GM10248 (cell line): Measurements from ENCODE around the gene PTOV1.

ENCODE experiments used
- CTCF ChIA-PET: fragments of 300-600 bp; sonication (Branson Sonifier 250); formaldehyde crosslinking; extraction: SDS; loops from one replicate; lab custom pipeline; 2021; ENCODE audit warnings: antibody characterized with exemption; lab: Yijun Ruan, JAX
- POLR2A ChIA-PET: fragments of 350-650 bp; sonication (Branson Sonifier 250); formaldehyde crosslinking; extraction: SDS; loops from one replicate; lab custom pipeline; 2020; ENCODE audit warnings: antibody characterized with exemption; lab: Yijun Ruan, JAX
- DNase-seq: peaks from one replicate; pipeline ENCODE4 v3.0.0; 2012; ENCODE audit errors: extremely low spot score
- TF ChIP-seq, protein P1 (sequence below): IDR thresholded peaks from 2 replicates; pipeline ENCODE4 v1.5.1; 2012; ENCODE audit warnings: mild to moderate bottlenecking, low read depth; ENCODE audit errors: extremely low read depth, missing control alignments, control extremely low read depth

The PTOV1 gene

DNA sequence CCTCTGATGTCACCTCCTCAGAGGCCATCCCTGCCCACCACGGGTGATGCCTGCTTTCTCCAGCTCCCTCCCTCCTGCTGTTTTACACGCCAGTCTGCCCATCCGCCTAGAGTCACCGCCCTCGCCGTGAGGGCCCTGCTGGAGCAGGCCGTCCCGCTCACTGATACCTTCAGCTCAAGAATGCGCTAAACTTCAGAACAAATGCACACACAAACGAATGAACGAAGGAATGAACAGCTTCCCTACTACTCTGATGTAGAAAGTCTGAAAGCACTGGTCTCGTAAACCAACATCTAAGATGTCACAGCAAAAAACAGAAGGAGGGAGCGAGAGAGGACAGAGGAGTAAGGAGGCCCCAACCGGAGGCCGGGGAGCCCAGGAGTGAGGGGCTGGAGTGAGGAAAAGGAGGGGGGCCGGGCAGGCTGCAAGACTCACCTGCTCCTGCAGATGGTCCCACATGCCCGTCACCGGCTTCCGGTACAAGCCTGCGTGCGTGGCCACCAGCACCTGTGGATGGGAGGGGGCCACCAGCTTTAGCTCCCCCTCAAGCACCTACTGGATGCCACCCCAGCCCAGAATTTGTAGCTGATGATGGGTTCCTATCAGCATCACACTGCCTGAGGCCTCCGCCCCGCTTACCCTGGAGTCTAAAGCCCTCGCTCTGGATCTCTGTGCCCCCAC, 12.4 kb downstream of the PTOV1 start:
- DNase-seq = no peak
- POLR2A ChIA-PET = no interaction called here
- CTCF ChIA-PET = interaction anchor here (1.1 kb wide), 1 partner anchor 13 kb away, joined by 3 read pairs; no protein-coding TSS in a partner anchor

DNA sequence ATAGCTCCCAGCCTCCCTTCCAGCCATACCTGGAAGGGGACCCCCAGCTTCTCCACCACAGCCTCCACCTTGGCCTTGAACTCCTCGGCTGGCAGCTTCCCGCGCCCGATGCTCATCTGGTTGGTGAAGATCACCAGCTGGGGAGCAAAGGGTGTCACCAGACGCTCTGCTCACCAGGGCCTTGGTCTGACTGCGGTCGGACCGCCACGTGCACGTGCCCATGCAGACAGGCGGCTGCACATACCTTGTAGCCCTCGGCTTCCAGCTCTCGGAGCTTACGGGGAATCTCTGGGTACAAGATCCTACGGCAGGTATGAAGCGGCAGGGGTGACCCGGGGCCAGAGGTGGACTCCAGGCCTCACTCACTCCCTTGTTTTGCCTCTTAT, 13.0 kb downstream of the PTOV1 start:
- CTCF ChIA-PET = interaction anchor here (1.1 kb wide), 1 partner anchor 13 kb away, joined by 3 read pairs; no protein-coding TSS in a partner anchor

More for the DNA sequence above, 12.4 kb downstream of the PTOV1 start:
- TF ChIP-seq, protein P1, sequence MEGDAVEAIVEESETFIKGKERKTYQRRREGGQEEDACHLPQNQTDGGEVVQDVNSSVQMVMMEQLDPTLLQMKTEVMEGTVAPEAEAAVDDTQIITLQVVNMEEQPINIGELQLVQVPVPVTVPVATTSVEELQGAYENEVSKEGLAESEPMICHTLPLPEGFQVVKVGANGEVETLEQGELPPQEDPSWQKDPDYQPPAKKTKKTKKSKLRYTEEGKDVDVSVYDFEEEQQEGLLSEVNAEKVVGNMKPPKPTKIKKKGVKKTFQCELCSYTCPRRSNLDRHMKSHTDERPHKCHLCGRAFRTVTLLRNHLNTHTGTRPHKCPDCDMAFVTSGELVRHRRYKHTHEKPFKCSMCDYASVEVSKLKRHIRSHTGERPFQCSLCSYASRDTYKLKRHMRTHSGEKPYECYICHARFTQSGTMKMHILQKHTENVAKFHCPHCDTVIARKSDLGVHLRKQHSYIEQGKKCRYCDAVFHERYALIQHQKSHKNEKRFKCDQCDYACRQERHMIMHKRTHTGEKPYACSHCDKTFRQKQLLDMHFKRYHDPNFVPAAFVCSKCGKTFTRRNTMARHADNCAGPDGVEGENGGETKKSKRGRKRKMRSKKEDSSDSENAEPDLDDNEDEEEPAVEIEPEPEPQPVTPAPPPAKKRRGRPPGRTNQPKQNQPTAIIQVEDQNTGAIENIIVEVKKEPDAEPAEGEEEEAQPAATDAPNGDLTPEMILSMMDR = no peak

DNA sequence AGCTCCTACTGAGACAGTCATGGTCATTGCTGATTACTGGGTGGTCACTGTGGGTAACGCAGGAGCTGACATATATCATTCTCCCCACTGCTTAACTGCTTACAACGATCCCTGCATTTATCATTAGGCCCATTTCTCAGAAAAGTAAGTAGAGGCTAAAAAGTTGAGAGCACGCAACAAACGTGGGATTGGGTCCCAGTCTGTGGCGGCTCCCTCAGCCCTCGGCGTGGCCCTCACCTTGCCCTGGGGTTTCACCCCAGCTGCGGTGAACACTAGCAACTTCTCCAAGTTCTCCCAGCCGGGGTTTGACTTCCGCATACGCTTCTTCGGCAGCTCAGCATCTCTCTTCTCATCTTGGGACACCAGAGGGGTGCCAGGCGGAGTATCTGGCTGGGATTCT, 13.9 kb downstream of the PTOV1 start:
- CTCF ChIA-PET = no interaction called here
- POLR2A ChIA-PET = no interaction called here
- TF ChIP-seq, protein P1 = no peak
- DNase-seq = no peak

More for the DNA sequence above, 13.0 kb downstream of the PTOV1 start:
- TF ChIP-seq, protein P1 = no peak
- POLR2A ChIA-PET = no interaction called here
- no peak for DNase-seq

DNA sequence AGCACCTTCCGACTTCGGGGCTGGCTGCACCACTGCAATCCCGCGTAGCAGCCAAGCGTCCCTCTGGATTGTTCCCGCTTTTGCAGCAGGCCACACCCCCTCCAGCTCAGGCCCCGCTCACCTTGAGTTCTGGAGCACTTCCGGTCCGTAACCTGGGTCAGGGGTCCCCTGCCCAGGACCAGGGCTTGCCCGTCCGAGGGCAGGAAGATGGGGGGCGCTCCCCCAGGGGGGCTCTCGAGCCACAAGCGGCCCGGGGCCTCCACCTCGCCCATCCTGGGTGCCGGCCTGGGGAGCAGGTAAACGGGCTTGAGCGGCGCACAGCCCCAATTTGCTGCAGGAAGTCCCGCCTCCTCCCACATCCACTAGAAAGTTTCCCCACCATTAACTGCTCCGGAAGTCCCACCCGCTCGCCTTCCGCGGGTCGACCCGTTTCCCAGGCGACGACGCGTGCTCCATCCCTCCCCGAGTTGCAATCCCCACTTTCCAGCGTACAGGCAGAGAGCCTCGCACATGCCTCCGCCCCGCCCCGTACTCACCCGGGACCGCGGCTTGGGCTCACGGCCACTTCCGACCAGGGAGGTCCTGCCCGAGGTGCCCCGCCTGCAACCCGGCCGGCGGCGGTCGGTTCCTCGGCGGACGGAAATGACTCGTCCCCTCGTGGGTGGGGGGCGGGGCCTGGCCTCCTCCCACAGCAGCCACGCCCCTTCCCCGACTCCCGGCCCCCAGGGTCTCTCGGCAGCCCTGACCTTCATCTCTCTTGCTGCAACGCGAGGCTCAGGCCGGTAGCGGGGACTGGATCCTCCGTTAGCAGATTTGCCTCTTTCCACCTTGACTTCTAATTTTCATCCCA, 16.2 kb downstream of the PTOV1 start, which contains the start of gene PNKP:
TSS of gene PNKP (minus strand) at position 644 of the 850 bp plus-strand sequence. CDS start at position 272, 372 bp downstream.
- POLR2A ChIA-PET = interaction anchor here (1.0 kb wide), 1 partner anchor 63 kb away, joined by 3 read pairs; no protein-coding TSS in a partner anchor
- DNase-seq = peak; percentile 95
- TF ChIP-seq, protein P1 = no peak
- CTCF ChIA-PET = interaction anchor here (1.0 kb wide), 1 partner anchor 9 kb away, joined by 4 read pairs; no protein-coding TSS in a partner anchor

DNA sequence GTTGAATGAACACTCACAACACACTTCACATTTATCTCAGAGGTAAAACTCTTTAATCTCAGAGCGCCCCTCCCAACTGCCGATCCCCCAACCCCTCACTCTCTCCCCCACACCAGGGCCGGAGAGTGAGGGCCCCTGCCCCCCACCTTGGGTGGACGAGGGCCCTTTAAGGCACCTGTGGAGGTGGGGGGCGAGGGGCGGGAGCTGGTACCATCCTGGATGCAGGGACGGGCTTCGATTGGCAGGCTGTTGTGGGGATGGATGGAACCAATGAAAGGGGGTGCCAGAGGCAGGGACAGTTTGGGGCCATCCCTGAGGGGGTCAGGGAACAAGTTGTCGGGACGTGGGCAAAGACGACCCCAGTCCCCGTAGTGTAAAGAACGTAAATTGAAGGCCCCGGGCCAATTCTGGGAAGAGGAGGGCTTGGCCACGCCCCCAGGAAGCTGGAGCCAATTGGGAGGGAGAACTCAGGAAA, 18.1 kb downstream of the PTOV1 start:
- TF ChIP-seq, protein P1 = no peak
- no peak for DNase-seq
- POLR2A ChIA-PET = interaction anchor here (0.6 to 1.3 kb wide), 8 partner anchors 10 to 484 kb away, joined by 3 to 11 read pairs (median 4); partner anchors contain the start of genes ATF5 and PTOV1
- CTCF ChIA-PET = interaction anchor here (0.9 to 1.3 kb wide), 2 partner anchors 188 to 192 kb away, joined by 3 to 4 read pairs; partner anchors contain the start of gene PRMT1
